Measurements from ENCODE around the gene HDAC10. TPM values are rescaled to one million over a fixed set of nuclear protein-coding genes. Genes with fewer than 3 reads are reported as not detected.
A peak's percentile ranks its signal among the peaks of the same experiment; 100 is the strongest.

HDAC10 gene
- 100 to 1,000 TPM in 1 of 4 donors, 10 to 100 TPM in 3; 41.2 to 105 (median 55.4) TPM for total RNA-seq

GRCh38 chr22:50250555-50251476 lies at the start of gene HDAC10:
Gene HDAC10 (minus strand): TSS chr22:50251265. CDS start chr22:50251032, 233 bp downstream.
- Histone ChIP-seq H3K4me3 (peak within 1 kb of the TSS; percentile 45 to 75 (median 66)), H3K9me3 (no peaks in the 10 kb centered on the region), H3K27ac (peak within 1 kb of the TSS; percentile 7 to 82 (median 78)), H3K4me1 (peaks cover 0 to 57% (median 24%) of the 10 kb centered on the region in 4 donors), H3K27me3 (no peaks in the 10 kb centered on the region), H3K36me3 (peaks cover 0 to 23% (median 0%) of the 10 kb centered on the region in 3 donors)
- peak in 1 of 2 donors; percentile 45 for DNase-seq (ENCODE audit: low spot score in 2 of 2)
- WGBS, 2 donors, result 2 to 5% methylated on average over 3 to 41 of the region's 81 CpGs
- TF ChIP-seq CTCF (IDR thresholded peaks at IDR 0.05), result no peak
- no peak for TF ChIP-seq EP300 (IDR thresholded peaks at IDR 0.05)
- TF ChIP-seq POLR2A (IDR thresholded peaks at IDR 0.05), result no peak

DNA sequence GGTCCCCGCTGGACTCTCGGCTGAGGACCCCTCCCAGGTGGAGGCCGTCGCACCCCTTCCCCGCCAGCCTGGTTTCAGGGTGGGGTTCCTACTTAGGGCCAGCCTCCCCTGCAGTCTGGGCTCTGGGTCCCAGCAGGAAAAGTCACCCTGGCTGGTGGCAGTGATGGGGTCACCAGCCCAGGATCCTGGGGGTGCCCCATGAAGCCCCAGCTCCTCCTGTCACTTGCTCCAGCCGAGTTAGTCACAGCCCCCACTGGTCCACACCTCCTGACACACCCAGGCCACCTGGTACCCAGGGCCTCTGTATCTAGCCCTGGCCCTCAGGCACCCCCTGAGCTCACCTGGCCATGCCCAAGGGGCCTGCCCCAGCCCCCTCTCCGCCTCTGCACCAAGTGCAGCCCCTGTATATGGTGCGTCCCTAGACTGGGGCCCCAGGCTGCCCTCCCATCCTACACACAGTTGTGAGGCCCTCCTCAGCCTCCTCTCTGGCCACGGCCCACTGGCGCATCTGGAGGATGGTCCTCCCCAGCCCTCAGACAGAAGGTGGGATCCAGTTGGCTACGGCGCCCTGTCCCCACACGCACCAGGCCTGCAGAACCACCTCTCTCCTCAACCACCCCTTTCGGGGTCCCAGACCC lies 49.7 kb upstream of the HDAC10 start:
- H3K27ac ChIP-seq, result peak overlapping the region; percentile 11 to 97 (median 89)
- TF ChIP-seq POLR2A (IDR thresholded peaks at IDR 0.05) (no peak), EP300 (IDR thresholded peaks at IDR 0.05) (no peak), CTCF (IDR thresholded peaks at IDR 0.05) (no peak)
- 64 to 73% methylated on average over 8 to 14 of the region's 14 CpGs for WGBS, 2 donors
- no peaks in the 10 kb centered on the region for H3K9me3 ChIP-seq
- DNase-seq (ENCODE audit: low spot score in 2 of 2), result no peak
- H3K27me3 ChIP-seq, result no peaks in the 10 kb centered on the region
- peak overlapping the region in 2 of 4 donors; percentile 15 to 49 for H3K4me3 ChIP-seq
- H3K4me1 ChIP-seq, result peaks cover 8 to 100% (median 93%) of the 10 kb centered on the region in 4 donors
- H3K36me3 ChIP-seq, result no peaks in the 10 kb centered on the region

DNA sequence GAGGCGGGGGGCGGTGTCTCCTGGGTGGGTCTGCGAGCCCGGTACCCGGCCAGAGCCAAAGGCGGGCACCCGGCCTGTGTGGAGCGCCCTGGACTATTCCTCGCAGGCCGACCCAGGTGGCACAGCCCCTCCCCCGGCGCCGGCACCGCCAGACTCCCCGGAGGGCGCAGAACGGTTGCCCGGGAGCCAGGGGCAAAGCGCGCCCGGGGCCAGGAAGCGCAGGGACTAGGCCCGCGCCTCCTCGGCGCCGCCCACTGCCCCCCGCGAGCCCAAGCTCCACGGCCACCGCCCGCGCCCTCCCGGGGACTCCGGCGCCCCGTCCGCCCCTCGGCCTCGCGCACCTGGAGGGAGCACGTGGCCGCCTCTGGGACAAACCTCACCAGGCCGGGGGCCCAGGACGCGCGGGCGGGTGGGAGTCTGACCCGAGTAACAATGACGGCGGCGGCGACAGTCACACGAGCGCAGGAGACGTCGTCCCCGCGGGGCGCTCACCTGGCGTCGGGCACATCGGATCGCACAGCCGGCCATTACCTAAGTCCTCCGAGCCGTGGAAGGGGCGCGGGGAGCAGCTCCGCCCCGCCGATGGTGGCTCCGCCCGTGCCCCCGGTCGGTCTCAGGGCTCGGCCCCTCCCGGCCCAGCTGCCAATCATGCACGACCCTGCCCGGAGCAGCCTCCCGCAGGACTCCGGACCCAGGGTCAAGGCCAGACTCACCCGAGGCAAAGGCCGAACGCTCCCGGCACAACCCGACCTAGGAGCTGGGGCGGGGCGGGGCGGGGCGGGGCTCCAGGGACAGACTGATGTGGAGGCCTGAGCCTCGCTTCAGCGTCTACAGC lies 48.9 kb upstream of the HDAC10 start:
- H3K27ac ChIP-seq, result peak overlapping the region; percentile 51 to 97 (median 89)
- H3K27me3 ChIP-seq, result no peaks in the 10 kb centered on the region

DNA sequence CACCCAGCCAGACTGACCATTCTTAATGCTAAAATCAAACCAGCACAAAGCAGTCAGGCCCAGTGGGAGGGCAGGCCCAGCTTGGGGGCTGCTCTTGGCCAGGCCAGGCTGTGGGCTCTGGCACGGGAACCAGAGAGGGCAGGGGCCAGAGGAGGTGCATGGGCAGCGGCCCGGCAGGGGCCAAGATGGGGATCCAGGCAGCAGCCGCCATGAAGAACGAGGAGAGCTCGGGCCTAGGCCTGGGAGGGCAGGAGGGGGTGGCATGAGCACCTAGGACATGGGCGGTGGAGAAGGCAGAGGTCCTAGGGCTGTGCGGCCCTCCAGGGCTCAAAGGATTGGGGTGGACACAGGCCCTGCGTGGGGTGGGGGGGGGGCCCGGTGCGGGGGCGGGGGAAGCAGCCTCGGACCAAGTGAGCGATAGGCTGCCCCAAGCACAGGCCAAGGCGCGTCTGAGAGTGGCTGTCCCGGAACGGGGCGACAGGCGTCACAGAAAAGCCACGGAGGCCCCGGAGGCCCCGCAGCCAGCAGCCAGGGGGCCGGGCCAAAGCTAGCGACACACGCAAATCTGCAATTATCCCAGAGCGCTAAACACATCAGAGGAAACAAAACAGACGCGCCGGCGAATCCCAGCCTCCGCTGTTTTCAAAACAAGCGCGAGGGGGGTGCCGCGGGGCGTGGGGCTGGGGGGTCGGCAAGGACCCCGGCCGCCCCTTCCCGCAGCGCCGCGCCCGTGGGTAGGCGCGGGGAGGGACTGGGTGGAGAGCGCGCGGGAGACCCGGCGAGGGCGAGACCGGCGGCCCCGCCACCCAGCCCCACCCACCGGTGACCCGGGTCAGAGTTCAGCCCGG lies 48.1 kb upstream of the HDAC10 start:
- Histone ChIP-seq H3K27ac (peak overlapping the region; percentile 51 to 97 (median 89)), H3K4me3 (peak overlapping the region; percentile 28 to 51 (median 39)), H3K9me3 (no peaks in the 10 kb centered on the region), H3K27me3 (no peaks in the 10 kb centered on the region), H3K36me3 (no peaks in the 10 kb centered on the region), H3K4me1 (peaks cover 0 to 100% (median 89%) of the 10 kb centered on the region in 4 donors)
- TF ChIP-seq POLR2A (IDR thresholded peaks at IDR 0.05), result no peak
- no peak for TF ChIP-seq CTCF (IDR thresholded peaks at IDR 0.05)
- TF ChIP-seq EP300 (IDR thresholded peaks at IDR 0.05), result peak in 1 of 2 donors; percentile 5
- WGBS, 2 donors, result 18 to 26% methylated on average over 25 to 43 of the region's 59 CpGs
- no peak for DNase-seq (ENCODE audit: low spot score in 2 of 2)

More for the DNA sequence above, 48.9 kb upstream of the HDAC10 start:
- Histone ChIP-seq H3K4me3 (peak overlapping the region; percentile 28 to 51 (median 39)), H3K4me1 (peaks cover 4 to 100% (median 89%) of the 10 kb centered on the region in 4 donors), H3K9me3 (no peaks in the 10 kb centered on the region), H3K36me3 (no peaks in the 10 kb centered on the region)
- DNase-seq (ENCODE audit: low spot score in 2 of 2), result no peak
- WGBS, 2 donors, result 22 to 35% methylated on average over 23 to 28 of the region's 93 CpGs
- peak in 1 of 2 donors; percentile 2 for TF ChIP-seq EP300 (IDR thresholded peaks at IDR 0.05)
- TF ChIP-seq POLR2A (IDR thresholded peaks at IDR 0.05), result no peak

All from tibial nerve (tissue), 4 donors.